ENCODE measurements around the gene BCL2L12.
A peak's percentile ranks its signal among the peaks of the same experiment; 100 is the strongest.

- no peak for TF ChIP-seq POLR2AphosphoS5 (IDR thresholded peaks at IDR 0.05; ENCODE audit: insufficient read depth, low read depth, low read length)
- TF ChIP-seq POLR2A (IDR thresholded peaks at IDR 0.05; ENCODE audit: low read depth, low read length): peak; percentile 25
- TF ChIP-seq CTCF (IDR thresholded peaks at IDR 0.05; ENCODE audit: extremely low read depth in 1 of 2, insufficient read depth in 1 of 2, low read depth in 1 of 2, low read length in 2 of 2): no peak
These were observed 24.4 kb downstream of the BCL2L12 start for GRCh38 chr19:49690079-49690655.

Measured in endothelial cell of umbilical vein (primary cell).